Measurements from ENCODE around the gene WDR7.

WDR7 gene

DNA sequence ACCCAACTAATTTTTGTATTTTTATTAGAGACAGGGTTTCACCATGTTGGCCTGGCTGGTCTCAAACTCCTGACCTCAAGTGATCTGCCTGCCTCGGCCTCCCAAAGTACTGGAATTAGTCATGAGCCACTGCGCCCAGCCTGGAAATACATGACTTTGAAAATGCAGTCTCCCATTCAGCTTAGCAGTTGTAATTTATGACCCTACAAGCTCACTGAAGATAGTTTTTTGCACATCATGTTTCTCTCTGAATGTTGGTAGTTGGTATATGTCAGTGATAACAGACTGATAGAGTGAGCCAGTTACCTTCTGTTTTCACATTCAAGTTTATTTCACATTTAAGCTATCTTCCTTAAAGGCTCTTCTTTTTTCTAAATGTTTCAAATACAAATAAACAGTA, 7.1 kb downstream of the WDR7 start:
- no peak for DNase-seq

DNA sequence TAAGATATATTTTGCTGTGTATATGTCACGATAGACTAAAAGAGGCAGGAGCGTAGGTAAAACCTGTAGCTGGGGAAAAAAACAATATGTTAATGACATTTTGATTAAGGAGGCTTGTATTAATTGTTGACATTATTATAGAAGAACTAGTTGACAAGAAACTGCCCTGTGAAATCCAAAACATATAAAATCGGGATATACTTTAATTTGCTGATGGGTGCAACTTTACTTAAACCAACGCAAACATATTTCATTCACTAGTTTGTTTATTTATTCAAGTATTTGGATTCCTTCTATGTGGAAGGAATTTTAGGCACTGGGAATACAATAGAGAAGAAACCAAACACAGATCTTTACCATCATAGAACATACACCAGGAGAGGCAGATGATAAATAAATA, 8.0 kb downstream of the WDR7 start:
- no peak for DNase-seq

DNA sequence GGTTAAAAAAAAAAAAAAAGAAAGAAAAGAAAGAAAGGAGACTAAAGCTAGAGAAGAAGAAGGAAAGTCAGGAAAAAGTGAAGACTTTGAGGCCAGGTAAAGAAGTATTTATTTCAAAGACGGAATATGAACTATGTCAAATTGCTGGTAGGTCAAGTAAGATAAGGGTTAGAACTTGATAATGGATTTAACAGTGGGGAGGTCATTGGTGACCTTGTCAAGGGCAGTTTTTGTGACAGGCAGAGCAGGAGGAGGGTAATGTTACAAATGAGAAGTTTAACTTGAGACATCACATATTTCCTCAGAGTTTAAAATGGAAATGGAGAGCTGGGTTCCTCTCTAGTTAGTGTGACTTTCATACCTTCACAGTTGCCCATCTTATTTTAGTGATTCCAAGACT, 9.5 kb downstream of the WDR7 start:
- no peak for DNase-seq

DNA sequence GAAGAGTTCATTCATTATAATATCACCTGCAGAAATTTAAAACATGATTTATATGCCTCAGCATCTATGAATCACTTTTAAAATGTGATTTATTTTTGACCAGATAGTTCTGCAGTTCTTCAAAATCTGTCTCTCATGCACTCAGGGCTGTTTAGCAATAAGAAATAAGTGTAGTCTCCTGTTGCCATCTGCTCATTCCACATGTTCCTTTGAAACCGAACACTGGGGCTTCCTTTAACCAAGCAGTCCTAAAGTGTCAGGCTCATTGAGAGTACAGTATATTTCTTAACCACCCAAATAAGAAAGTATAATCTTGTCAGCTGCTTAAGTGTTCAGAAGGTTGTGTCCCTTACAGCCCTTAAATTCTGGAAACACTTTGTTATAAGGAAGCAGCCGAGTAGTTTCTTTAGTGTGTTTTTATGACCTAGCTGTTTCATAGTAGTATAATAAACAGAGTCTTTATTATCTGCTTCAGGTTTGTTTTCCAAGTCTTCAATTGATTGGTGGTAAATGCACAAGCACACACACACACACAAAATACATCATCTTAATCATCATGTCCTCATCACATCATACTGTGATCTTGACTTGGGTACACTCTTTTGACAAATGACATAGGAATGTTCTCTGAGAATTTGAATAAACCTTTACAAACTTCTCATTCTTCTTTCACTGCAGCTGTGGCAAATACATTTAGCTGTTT, 10.4 kb downstream of the WDR7 start:
- no peak for DNase-seq

DNA sequence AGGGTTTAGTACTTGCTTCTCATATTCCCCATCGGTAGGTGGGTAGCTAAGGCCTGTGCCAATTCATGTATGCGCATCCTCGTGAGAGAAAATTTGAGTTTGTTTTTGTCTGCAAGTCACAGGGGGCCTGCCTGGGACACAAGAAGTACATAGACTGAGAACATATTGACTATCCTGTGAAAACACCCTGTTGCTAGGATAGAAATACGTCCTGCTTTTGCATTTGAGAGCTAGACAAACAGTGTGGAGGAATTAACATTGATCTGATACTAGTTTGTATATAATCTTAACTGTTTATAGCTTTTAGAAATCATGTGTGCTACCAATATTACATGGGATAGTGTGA, 10.9 kb downstream of the WDR7 start:
- no peak for DNase-seq

DNA sequence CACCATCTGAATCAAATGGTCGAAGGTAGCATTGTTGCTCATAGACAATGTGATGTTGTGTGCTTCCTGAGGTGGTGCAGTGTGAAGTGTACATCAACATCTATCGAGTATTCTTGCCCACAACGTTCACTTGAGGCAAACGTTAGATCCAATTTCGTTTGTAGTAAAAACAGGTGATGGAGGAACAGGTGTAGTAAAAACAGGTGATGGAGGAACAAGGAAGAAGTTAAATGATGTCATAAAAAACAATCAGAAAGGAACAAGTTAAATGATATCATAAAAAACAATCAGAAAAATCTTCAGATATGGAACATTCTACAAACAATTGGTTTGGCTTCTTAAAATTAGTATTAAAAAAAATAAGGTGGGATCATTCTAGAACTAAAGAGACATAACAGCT, 11.3 kb downstream of the WDR7 start:
- DNase-seq = no peak

DNA sequence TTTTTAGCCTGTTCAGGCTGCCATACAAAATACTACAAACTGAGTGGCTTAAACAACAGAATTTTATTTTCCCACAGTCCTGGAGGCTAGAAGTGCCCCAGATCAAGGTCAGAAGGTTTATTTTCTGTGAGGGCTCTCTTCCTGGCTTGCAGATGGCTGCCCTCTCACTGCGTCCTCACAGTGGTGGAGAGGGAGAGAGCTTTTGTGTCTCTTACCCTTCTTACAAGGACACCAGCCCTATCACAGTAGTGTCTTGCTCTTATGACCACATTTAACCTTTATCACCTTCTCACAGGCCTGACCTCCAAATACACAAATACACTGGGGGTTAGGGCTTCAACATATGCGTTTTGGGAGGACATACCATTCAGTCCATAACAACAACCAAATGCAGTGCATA, 11.7 kb downstream of the WDR7 start:
- no peak for DNase-seq

DNA sequence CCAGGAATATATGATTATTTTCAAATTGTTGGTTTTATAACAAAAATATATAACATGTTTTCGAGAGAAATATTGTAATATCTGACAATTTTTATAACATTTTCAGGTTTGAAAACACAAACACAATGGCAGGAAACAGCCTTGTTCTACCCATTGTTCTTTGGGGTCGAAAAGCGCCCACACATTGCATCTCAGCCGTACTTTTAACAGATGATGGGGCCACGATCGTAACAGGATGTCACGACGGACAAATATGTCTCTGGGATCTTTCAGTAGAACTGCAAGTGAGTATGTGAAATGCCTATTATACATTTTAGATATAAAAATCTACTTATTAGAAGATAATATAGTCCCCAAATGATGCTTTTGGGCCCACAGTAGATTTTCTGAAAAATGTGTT, 21.2 kb downstream of the WDR7 start:
- DNase-seq = no peak

DNA sequence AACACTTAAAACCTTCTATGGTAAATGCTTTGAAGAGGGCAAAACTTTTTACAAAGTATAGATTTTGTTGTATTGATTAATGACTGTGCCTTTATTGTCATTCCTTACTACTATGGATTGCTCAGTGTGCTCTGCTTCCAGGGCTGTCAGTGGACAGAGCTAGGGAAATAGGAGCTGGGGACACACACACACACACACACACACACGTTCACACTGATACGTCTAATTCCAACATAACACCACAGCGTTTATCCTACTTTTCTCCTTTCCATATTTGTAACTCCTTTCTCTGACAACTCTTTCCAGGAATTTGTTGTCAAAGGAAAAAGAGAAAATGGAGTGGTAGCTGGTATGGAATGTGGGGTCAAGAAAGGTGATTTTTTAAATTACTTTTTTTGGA, 21.8 kb downstream of the WDR7 start:
- DNase-seq = no peak

DNA sequence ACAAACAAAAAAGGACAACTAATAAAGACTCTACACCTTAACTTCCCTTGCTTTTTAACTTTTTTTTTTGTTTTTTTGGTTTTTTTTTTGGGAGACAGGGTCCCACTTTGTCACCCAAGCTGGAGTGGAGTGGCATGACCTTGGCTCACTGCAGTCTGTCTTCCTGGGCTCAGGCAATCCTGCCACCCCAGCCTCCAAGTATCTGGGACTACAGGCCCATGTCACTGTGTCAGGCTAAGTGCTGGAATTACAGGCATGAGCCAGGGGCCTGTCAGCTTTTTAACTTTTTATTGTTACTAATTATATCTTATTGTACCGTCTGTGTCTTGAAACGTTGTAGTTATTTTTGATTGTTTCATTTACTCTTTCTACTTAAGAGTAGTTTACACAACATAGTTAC, 25.5 kb downstream of the WDR7 start:
- DNase-seq = no peak

DNA sequence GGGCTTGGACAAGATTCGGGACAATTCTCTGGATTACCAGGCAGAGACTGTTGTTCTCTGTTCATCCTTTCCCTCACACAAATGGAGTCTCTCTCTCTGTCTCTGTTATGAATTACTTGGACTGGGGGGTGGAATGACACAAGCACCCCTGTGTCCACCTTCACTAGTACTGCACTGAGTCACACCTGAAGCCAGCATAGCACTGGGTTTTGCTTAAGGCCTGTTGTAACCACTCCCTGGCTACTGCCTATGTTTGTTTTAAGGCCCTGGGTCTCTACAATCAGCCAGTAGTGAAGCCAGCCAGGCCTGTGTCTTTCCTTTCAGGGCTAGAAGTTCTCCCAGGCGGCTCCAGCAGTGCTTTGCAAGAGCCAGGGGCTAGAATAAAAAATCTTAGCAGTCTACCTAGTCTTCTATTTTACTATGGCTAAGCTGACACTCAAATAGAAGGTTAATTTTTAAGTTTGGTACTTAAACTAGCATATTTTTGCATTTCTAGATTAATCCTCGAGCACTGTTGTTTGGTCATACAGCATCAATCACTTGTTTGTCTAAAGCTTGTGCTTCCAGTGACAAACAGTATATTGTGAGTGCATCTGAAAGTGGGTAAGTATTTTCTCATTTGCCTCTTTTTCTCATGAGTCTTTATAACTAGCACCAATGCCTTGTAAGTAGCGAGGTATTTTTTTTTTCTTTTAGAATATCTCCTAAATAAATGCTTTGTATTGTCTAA, 27.8 kb downstream of the WDR7 start:
- no peak for DNase-seq

DNA sequence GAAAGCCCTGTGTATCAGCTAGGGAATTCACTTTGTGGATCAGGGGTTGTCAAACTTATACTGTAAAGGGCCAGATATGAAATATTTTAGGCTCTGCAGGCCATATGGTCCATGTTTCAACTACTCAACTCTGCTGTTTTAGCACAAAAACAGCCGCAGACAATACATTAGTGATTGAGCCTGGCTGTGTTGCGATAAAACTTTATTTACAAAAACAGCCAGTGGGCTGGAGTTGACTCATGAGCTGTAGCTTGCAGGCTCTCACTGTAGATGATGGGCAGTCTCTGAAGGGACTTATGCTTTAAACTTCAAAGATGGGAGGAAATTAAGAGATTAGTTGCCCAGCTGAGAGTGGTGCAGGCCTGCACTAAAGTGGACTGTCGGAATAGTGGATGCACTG, 33.1 kb downstream of the WDR7 start:
- DNase-seq = no peak

DNA sequence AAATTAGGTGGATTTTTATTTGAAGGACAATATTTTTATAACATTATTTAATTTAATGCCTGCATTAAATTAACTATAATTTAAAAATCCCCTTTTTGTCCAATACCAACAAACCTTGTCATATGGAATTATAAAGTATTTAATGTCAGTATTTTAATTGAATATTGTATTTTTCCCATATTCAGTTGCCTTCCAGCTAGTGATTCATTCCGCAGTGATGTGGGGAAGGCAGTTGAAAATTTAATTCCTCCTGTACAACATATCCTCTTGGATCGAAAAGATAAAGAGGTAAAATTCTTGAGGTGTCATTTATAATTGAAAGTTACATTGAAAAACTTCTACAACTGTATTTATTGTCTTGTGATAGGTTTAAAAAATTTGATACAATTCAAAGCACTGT, 40.4 kb downstream of the WDR7 start:
- no peak for DNase-seq

DNA sequence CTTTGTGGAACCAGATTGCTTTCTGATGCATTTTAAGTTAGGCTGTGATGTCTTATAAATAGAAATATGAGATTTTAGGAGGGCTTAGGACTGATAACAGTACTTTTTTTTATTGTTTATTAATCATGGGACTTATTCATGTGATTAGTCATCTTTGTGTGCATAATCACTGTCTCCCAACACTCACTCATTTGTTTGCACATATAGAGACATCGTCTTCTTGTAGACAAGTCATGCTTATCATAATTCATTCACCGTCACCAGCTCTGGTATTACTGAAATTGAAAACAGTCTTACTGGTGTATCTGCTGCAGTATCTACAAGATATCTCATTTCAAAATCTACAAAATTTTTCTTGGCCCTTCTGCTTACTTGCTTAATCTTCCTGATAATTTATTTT, 45.8 kb downstream of the WDR7 start:
- no peak for DNase-seq

DNA sequence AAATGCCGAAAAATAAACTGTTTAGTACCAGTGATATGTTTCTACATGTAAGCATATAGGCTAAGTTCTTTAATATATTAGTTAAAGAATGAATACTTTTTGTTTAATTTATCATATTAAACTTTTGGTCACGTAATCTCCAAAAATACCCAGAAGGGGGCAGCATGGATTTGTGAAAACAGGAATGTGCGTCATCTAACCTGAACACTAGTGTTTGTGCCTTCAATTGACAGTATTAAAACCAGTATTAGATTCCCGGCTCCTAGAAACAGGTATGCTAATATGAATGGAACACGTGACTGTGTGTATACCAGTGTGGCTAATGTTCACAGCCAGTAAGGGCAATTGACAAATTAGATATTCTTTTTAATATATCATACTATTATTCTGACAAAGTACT, 51.8 kb downstream of the WDR7 start:
- peak; percentile 15 for DNase-seq

DNA sequence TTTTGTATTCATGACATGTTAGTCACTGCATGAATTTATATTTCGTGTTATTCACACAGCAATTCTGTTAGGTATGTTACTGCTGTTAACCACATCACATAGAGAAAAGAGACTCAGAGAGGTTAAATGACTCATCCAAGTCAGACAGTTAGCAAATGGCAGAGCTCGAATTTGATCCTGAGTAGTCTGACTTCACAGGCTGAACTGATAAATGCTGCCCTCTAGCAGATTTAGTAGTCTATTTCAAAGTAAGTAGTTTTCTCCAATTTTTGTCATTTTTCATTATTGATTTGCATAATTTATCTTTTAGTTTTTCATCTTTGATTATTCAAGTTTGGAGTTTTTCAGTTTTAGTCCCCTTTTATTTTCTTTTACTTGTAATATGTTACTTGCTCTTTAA, 58.3 kb downstream of the WDR7 start:
- DNase-seq = peak; percentile 52

DNA sequence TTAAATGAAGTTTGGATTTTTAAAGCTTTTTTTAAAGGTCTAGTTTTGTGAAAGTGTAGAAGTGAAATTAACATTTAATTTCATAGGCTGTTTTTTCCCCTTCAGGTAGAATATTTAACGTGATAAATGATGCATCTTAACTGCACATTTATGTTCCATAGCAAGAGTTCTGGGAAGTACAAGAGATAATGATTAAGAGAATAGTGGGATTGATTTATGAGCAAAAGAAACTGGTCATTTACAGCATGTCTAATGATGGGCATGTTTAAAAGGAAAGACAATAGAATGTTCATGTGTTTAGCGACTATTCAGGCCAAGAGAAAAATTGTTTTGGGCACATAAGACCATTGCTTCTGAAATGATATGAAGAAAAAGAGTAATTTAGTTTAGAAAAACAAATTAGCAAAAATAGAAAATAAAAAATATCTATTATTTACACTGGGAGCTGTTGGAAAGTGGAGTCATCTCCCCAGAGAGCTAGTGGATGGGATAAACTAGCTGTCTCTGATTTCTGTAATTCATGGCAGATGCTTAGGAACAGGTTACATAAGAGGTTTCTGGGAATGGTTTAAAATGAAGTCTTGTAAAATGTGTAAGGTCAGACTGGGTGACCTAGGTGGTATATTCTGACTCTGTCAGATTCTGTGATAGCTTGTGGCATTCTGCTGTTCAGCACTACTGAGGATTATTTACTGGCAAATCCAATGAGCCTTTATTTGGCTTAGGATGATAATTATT, 60.7 kb downstream of the WDR7 start:
- no peak for DNase-seq

DNA sequence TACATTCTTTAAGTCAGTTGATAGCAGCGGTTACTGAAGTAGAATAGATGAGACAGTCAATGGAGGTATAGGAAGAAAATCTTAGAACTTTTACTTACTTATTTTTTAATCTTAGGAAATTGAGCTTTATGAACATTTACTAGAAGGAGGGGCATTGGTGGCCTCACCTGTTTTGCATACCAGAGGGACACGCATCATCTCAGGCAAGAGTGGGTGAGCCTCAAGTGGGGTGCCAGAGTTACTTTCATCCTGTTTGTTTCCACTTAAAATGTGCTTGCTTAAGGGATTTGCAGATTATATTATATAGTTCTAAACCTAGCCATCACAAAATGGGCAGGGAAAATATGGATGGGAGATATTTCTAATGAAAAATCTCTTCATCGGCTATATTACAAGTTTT, 61.6 kb downstream of the WDR7 start:
- no peak for DNase-seq

DNA sequence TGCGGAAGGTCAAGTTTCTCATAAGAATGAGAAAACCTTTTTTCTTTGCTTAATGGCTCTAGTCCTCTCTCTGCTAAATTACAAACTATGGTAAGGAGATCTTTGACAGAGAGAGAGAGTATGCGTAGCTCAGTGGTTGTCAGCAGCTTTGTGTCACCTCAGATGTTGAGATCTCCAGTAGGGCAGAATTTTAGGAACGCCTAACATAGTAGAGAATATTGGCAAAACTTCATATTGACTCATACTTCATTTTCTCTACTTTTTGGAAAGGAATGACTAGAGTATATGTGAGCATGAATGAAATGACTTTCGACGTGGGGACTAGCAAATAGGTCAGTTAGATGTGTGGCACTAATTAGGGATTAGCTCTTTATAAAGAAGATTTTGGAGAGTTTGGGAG, 64.0 kb downstream of the WDR7 start:
- DNase-seq = no peak

DNA sequence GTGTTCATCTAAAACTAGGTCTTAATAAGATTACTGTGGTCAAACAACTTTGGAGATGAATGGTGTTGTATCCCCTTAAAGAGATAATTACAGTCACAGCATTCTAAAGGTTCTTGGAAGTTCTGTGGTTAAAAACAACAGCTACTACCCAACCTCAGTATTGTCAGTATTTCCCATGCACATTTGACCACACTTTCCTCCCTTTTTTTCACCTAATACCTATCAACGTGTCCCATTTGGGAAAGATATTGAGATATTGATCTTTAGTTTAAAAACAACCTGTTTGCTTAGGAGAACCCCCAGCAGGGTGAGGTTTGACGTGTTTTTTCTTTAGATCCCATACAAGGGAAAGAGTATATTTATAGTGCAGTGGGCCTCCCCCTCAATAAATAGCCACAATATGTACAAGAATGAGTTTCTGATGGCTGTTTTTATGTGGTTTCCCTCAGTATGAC, 65.6 kb downstream of the WDR7 start:
- no peak for DNase-seq

DNA sequence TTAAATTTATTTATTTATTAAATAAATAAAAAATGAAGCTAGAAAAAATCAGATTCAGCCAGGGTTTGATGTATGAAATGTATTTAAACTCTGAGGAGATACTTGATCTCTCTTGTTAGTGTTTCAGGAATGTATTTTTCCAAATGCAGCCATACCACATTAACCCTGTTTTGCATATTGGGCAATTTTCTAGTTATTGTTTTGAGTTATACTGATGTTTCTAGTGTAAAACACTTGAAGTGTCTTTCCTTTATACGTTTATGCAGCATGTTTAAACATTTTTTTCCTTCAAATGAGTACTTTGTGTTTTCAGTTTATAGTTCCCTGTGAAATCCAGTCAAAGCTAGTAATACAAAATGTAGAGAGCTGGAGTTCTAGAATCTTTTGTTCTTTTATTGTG, 69.9 kb downstream of the WDR7 start:
- no peak for DNase-seq

DNA sequence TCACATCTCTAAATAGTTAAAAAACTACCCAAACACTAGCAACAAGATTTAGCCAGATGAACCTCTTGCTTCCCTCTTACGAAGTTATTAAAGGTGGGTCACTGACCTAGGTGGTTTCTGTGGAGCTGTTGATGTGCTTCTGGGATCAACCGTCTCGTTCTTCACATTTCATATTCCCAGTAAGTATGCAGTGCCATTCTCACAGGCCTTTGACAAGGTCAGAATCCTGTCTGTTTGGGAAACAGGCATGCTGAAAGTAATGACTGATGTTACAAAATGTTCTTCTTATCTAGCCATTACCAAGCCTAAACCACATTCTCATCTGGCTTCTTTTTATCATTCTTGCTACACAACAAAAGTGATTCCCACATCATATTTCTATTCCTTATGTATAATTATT, 70.3 kb downstream of the WDR7 start:
- DNase-seq = no peak

DNA sequence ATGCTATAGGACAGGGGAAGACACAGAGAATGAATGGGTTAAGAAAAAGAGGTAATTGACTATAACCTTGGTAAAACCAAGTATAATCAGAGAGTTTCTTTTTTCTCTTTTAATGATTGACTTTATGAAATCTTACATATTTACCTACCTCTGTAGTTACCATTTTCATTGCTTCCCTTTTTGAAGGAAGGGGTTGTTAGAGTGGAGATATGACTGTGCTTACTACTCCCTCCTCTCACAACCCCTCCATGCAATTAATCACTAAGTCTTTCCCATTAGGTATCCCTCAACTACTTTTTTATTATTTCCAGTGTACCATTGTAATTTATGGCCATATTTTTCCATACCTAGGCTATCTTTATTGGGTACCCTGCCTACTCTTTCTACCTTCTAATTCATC, 71.4 kb downstream of the WDR7 start:
- no peak for DNase-seq

DNA sequence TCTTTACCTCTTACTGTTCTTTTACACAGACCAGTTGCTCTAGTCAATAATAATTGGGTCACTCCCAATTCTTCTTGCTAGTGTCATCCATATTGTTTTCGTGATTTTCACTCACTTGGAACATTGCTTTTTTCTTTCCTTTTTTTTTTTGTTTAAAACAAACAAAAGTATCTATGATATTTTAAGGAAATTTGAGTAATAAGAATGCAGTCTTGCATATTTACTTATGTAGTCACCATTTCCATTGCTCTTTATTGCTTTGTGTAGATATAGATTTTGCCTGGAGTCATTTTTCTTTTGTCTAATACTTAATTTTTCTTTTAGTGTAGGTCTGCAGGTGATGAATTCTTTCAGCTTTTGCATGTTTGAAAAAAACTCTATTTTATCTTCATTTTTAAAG, 71.9 kb downstream of the WDR7 start:
- DNase-seq = no peak

All from central memory CD4-positive, alpha-beta T cell (primary cell).